ENCODE data around the gene P3H1. TPM values are rescaled to one million over a fixed set of nuclear protein-coding genes. Genes with fewer than 3 reads are reported as not detected.
"Not testable (repeated sequence)": the region's sequence is repeated elsewhere in the genome, so short reads cannot be mapped to it uniquely, and the experiment has no call there.

Gene P3H1
- total RNA-seq, 1 donor from 2014 or later: 38.1 TPM

DNA sequence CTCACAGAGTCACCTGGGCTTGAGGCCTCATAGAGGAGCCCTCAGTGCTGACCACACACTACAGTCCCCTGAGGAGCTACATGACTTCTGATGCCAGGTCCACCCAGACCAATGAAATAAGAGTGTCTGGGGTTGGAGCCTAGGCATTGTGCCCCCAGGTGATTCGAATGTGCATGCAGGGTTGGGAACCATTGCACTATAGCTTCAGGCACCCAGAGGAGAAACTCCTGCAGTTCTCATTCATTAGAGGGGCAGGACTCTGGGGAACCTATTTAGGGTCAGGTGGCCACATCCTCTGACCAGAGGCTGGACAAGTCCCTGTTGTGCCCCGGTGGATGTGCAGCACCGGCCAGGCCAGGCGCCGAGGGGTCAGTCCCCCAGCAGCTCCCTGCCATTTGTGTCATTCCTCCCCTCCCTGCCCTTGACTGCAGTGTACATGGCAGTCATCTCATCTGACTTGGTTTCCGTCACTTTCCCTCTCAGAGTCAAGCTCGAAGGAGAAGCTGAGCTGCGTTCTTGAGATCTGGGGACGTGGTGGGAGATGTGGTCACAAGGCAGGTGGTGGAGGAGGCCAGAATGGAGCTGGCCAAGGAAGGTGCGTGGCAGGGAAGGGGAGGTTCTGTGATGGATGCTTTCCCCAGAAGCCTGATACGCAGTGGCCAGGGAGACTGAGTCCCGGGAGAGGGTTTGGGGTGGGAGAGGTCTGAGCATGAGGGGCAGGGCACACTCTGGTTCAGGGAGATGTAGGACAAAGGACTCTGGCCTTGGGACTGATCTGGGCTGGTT lies 33.2 kb downstream of the P3H1 start:
- intact Hi-C loops (cut with micrococcal nuclease): no loop called here

DNA sequence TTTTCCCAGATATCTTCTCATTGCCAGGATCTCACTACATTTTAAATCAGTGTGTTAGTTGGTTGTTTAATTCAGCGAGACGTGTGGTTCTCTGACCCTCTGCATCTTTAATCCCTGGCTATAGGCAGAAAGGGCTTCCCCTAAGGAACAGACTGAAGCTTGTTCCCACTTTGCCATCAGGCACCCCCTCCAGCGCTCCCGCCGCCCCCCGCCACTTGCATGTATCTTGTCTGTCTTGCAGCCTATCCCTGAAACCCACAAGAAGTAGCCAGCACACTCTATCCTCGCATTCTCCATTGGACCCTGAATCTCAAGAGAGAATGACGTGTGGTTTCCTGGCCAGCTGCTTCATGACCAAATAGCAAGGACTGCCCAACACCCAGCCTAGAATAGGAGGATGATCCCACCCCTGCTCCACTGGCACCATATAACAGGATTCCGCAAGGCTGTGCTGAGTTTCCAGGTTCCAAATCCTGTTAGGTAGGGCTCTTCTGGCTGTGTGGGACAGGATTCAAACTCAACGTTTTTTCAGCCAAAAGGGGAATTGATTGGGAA lies 34.6 kb downstream of the P3H1 start:
- intact Hi-C loops (cut with micrococcal nuclease): no loop called here

DNA sequence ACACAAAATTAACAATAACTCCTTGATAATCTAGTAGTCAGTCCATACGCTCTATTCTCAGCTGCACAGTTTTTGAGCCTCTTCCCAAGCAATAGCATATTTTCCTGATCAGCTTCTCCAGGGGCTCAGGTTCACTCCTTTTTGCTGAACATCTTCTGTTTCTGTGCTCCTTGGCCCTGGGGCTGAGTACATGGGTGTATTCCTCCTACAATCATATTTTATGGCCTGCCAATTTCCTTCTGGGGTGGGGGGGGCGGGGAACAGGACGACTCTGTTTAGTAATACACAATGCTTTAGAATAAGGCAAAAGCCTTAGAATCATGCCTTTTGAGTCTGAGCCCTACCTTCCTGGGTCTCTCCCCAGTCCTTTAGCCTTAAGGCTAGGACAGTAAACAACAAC lies 35.2 kb downstream of the P3H1 start:
- intact Hi-C loops (cut with micrococcal nuclease): no loop called here

DNA sequence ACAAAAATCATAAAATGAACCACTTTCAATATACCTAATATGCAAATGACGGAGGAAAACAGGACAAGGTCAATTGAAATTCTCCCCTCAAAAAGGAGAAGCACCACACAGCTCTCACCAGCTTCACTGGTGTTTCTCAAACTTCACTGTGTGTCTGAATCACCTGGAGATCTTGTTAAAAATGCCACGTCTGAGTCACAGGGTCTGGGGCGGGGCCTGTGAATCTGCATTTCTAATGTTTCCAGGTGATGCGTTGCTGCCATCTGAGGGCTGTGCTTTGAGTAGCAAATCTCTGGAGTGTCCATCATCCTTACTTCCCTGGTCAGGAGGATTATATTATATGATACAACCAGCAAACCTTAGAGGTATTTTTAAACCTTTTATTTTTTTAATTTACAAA lies 35.8 kb downstream of the P3H1 start:
- intact Hi-C loops (cut with micrococcal nuclease): no loop called here

DNA sequence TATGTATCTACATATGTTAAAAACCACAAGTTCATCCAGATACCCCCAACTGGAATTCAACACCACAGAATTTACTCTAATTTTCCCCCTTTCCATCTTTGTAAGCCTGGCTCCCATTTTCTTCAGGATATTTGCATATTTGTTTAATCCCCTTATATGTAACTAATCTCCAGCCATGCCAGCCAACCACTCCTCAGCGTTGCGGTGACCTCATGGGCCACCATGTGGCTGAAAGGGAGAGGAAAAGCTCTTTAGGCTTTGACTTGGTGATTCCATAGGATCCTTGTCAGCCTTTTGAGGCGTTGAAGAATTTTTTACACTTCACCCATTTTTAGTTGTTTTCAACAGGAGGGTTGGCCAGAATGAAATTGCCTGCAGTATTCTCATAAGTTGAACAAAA lies 36.8 kb downstream of the P3H1 start:
- intact Hi-C loops (cut with micrococcal nuclease): no loop called here

DNA sequence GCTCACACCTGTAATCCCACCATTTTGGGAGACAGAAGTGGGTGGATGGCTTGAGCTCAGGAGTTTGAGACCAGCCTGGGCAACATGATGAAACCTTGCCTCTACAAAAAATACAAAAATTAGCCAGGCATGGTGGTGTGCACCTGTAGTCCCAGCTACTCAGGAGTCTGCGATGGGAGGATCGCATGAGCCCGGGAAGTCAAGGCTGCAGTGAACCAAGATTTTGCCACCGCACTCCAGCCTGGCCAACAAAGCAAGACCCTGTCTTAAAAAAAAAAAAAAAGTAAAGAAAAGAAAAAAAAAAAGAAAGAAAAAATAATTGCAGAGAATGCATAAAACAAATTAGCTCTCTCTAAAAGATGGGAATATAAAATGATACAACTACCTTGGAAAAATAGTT lies 41.0 kb downstream of the P3H1 start:
- intact Hi-C loops (cut with micrococcal nuclease): not testable (repeated sequence)

DNA sequence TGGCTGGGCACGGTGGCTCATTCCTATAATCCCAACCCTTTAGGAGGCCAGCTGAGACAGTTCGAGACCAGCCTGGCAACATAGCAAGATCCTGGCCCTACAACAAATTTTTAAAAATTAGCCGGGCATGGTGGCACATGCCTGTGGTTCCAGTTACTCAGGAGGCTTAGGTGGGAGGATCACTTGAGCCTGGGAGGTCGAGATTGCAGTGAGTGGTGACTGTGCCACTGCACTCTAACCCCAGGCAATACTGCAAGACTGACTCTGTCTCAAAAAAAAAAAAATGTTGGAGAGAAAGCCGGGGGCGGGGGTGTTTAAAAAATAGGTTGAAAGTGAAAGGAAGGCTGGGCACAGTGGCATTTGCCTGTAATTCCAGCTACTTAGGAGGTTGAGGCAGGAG lies 43.3 kb downstream of the P3H1 start:
- intact Hi-C loops (cut with micrococcal nuclease): no loop called here

DNA sequence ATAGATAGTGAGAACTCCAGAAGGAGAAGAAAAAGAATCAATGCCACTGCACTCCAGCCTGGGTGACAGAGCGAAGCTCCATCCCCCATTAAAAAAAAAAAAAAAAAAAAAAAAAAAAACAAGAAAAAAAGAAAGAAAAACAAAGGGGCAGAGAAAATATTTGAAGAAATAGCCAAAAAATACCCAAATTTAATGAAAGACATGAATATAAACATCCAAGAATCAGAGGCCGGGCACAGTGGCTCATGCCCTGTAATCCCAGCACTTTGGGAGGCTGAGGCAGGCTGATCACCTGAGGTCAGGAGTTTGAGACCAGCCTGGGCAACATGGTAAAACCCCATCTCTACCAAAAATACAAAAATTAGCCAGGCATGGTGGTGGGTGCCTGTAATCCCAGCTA lies 44.4 kb downstream of the P3H1 start:
- intact Hi-C loops (cut with micrococcal nuclease): not testable (repeated sequence)

DNA sequence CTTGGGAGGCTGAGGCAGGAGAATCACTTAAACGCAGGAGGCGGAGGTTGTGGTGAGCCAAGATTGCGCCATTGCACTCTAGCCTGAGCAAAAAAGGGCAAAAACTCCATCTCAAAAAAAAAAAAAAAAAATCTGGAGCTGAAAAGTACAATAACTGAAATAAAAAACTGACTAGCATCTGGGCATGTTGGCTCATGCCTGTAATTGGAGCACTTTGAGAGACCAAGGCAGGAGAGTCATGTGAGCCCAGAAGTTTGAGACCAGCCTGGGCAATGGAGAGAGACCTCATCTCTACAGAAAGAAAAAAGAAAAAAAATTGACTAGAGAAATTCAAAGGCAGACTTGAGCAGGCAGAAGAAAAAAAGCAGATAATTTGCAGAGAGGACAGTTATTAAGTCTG lies 44.9 kb downstream of the P3H1 start:
- intact Hi-C loops (cut with micrococcal nuclease): no loop called here

DNA sequence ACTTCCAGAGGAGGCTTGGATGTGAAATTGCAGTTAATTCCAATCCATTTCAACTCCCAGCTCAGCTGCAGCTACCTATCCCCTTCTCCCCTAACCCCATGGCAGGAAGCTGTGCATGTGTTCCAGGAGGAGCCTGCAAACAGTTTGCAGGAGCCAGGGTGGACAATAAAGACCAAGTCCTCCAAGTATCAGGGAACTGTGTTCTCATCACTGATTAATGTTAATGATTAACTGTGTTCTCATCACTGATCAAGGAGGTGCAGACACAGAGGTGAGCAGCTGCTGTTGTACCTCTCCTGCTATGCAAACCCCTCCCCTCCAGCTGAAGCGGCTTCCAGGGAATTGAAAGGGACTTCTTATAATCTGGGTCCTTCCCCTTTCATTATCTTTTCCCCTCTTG lies 46.0 kb downstream of the P3H1 start:
- intact Hi-C loops (cut with micrococcal nuclease): no loop called here

DNA sequence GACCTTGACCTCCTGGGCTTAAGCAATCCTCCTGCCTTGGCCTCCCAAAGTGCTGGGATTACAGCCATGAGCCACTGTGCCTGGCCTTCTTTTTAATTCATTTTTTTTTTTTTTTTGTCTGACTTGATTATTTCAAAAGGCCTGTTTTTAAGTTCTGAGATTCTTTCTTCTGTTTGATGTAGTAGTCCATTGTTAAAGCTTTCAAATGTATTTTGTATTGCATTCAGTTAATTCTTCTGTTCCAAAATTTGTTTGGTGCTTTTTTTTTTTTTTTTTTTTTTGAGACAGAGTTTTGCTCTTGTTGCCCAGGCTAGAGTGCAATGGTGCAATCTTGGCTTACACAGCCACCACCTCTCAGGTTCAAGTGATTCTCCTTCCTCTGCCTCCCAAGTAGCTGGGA lies 52.4 kb downstream of the P3H1 start:
- intact Hi-C loops (cut with micrococcal nuclease): not testable (repeated sequence)

DNA sequence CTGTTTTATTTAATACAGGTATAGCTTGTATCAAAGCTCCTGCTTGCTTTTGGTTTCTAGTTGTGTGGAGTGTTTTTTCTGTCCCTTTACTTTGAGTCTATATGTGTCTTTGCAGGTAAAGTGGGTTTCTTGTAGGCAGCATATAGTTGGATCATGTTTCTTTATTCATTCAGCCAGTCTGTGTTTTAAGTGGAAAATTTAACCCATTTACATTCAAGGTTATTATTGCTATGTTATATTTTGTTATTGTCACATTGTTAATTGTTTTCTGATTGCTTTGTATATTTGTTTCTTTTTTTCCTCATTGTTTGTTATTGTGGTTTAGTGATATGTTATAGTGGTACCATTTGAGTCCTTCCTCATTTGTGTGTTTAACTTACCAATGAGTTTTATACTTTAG lies 53.5 kb downstream of the P3H1 start:
- intact Hi-C loops (cut with micrococcal nuclease): no loop called here

DNA sequence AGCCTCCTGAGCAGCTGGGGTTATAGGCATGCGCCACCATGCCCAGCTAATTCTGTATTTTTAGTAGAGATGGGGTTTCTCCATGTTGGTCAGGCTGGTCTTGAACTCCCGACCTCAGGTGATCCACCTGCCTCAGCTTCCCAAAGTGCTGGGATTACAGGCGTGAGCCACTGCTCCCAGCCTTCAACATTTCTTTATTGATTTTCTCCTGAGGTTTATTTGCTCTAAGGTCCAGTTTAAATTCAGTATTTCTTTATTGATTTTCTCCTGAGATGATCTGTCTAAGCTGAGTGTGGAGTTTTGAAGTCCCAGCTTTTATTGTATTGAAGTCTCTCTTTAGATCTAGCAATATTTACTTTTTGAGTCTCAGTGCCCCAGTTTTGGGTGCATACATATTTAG lies 54.0 kb downstream of the P3H1 start:
- intact Hi-C loops (cut with micrococcal nuclease): not testable (repeated sequence)

DNA sequence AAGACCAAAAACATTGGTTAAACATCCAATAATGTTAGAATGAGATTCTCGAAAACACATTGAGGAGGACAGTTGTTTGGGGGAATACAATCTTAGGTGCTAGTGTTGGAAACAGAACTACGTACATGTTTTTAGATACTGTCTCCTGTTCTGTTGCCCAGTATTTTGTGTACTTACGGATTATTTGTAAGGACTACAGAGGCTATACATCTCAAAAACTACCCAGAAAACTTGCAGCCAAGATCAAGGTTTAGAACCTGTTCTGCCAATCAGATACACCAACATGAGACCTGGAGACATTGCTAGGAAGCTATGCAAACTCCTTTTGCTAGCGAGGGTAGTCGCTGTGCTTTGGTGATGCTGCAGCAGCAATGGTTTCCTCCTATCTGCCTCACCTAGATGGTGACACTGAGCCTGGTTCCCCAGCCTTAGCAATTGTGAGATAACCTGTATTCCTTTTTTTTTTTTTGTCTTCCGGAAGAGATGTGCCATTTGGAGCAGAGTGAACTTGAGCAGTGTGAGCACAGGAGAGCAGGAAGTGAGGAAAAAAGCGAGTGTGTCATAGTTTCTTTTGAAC lies 62.9 kb downstream of the P3H1 start:
- intact Hi-C loops (cut with micrococcal nuclease): no loop called here

DNA sequence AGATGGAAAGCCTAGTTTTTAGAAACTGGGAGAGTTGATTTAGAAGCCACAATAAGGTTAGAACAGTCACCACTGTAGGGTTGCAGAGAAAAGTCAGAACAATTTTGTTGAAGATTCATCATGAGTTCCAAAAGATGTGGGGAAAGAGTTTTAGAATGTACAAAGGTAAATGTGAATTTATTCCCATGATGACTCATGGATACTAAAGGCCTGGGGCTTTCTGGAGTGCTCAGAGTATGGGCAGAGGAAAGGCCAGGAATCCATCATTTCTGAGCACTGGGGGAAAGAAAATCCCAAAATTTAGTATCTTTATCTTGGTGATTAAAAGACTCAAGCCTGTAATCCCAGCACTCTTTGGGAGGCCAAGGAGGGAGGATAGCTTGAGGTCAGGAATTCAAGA lies 66.8 kb downstream of the P3H1 start:
- intact Hi-C loops (cut with micrococcal nuclease): no loop called here

DNA sequence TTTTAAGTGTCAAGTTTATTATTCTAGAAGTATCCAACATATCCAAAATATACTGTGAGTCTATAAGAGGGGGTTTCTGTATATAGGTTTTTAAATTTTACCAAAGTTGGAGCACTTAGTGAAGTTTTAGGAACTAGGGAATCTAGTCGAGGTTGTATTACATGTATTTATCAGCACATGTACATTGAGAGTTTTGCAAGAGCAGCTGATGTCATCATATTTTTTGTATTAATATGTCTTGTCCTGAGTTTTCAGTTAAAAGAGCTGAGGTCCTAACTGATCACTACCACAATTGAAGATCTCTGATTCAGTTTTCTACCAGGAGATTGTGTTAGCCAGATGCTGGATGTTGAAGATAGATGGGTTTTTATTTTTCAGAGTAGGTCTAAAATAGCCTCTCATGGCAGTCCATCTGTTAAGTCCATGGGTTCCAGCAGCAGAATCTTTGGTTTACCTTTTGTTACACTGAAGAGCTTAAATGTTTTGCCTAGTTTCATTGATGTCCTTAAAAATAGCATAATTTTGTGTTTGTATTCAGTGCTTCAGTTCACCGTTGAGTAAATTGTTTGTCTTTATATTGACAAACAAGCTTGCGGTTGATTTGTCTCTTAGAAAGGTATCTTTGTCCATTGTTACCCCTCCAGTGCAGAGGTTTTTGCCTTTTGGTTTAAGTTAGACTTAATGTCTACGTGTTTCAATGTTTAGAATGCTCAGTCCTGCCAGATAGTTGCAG lies 68.6 kb downstream of the P3H1 start:
- intact Hi-C loops (cut with micrococcal nuclease): no loop called here

Other genes starting within 250 kb of the P3H1 start
- gene PPIH, start 108.6 kb downstream of the P3H1 start, total RNA-seq: 84.9 and 92.5 TPM in 2 replicates
- 596 and 604 TPM in 2 replicates for gene YBX1, start 84.6 kb downstream of the P3H1 start, total RNA-seq
- gene CLDN19, start 26.8 kb downstream of the P3H1 start, total RNA-seq: not detected in 2 replicates
- 7.0 and 8.7 TPM in 2 replicates for gene C1orf50, start 221 bp upstream of the P3H1 start, total RNA-seq
- gene TMEM269, start 18.0 kb upstream of the P3H1 start, total RNA-seq: 0.11 and 0.23 TPM in 2 replicates
- gene ERMAP, start 50.1 kb upstream of the P3H1 start, total RNA-seq: 6.7 and 7.4 TPM in 2 replicates
- 16.0 TPM in 2 replicates for gene SVBP, start 50.4 kb upstream of the P3H1 start, total RNA-seq
- gene ZNF691, start 79.6 kb upstream of the P3H1 start, total RNA-seq: 9.6 and 9.9 TPM in 2 replicates
- 102 and 104 TPM in 2 replicates for gene SLC2A1, start 191.8 kb upstream of the P3H1 start, total RNA-seq

All from T-helper 2 cell treated with Interferon-gamma antibody and Interleukin-4, amounts not matched to agents 100 ng/mL and 5 ng/mL, for 36 hours (primary cell).